Measurements from ENCODE around the gene EPHA8. TPM values are rescaled to one million over a fixed set of nuclear protein-coding genes. Genes with fewer than 3 reads are reported as not detected.

EPHA8 gene
- total and polyA plus RNA-seq, 2 of the 4 experiments (the other 2 are of a cell fraction) = not detected

DNA sequence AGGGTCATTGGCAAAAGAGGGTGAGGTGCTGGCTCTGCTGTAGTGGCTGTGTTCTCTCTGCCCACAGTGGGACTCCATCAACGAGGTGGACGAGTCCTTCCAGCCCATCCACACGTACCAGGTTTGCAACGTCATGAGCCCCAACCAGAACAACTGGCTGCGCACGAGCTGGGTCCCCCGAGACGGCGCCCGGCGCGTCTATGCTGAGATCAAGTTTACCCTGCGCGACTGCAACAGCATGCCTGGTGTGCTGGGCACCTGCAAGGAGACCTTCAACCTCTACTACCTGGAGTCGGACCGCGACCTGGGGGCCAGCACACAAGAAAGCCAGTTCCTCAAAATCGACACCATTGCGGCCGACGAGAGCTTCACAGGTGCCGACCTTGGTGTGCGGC is 12.9 kb downstream of the EPHA8 start:
- no peaks in the 10 kb centered on the region for H3K79me1 ChIP-seq (ENCODE audit: low read depth in 1 of 2, low read length in 2 of 2)
- no peaks in the 10 kb centered on the region; the same call in 1 of the 2 replicates for H3K9me1 ChIP-seq (ENCODE audit: insufficient read depth, low read length)
- BruUV-seq (replicated peaks) = no TSS peak
- no peak overlapping the region for H2AFZ ChIP-seq (replicated peaks; ENCODE audit: low read length, poor library complexity)
- TF ChIP-seq MAZ (IDR thresholded peaks at IDR 0.05; ENCODE audit: borderline replicate concordance, low read depth, low read length) (no peak), USF2 (IDR thresholded peaks at IDR 0.05; ENCODE audit: low read depth, low read length) (no peak), FOS (IDR thresholded peaks at IDR 0.05; ENCODE audit: low read depth, low read length) (no peak), NFE2L2 (IDR thresholded peaks at IDR 0.05; ENCODE audit: low read depth, low read length) (no peak), RAD21 (IDR thresholded peaks at IDR 0.05; ENCODE audit: low read length) (no peak), POLR2A (IDR thresholded peaks at IDR 0.05; ENCODE audit: low read depth, low read length) (no peak), CHD1 (IDR thresholded peaks at IDR 0.05; ENCODE audit: low read depth, low read length) (no peak), RFX5 (IDR thresholded peaks at IDR 0.05; ENCODE audit: low read depth, low read length) (no peak), BHLHE40 (IDR thresholded peaks at IDR 0.05; ENCODE audit: low read depth, low read length) (no peak), RCOR1 (IDR thresholded peaks at IDR 0.05; ENCODE audit: insufficient replicate concordance, low read length) (no peak), MAFK (IDR thresholded peaks at IDR 0.05; ENCODE audit: low read depth, low read length) (no peak), SMC3 (IDR thresholded peaks at IDR 0.05; ENCODE audit: low read depth, low read length) (no peak), CEBPB (IDR thresholded peaks at IDR 0.05; ENCODE audit: low read depth, low read length) (no peak), MXI1 (IDR thresholded peaks at IDR 0.05; ENCODE audit: borderline replicate concordance, low read depth, low read length) (no peak), ELK1 (IDR thresholded peaks at IDR 0.05; ENCODE audit: borderline replicate concordance, low read depth, low read length) (no peak)
- TF ChIP-seq, protein P1, sequence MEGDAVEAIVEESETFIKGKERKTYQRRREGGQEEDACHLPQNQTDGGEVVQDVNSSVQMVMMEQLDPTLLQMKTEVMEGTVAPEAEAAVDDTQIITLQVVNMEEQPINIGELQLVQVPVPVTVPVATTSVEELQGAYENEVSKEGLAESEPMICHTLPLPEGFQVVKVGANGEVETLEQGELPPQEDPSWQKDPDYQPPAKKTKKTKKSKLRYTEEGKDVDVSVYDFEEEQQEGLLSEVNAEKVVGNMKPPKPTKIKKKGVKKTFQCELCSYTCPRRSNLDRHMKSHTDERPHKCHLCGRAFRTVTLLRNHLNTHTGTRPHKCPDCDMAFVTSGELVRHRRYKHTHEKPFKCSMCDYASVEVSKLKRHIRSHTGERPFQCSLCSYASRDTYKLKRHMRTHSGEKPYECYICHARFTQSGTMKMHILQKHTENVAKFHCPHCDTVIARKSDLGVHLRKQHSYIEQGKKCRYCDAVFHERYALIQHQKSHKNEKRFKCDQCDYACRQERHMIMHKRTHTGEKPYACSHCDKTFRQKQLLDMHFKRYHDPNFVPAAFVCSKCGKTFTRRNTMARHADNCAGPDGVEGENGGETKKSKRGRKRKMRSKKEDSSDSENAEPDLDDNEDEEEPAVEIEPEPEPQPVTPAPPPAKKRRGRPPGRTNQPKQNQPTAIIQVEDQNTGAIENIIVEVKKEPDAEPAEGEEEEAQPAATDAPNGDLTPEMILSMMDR (conservative IDR thresholded peaks at IDR 0.05; ENCODE audit: low read depth, low read length) = no peak
- H4K91ac ChIP-seq (ENCODE audit: insufficient read depth, low read depth, low read length) = no peak overlapping the region
- no peaks in the 10 kb centered on the region for H4K20me1 ChIP-seq (ENCODE audit: insufficient read depth, low read length)
- H3K36me3 ChIP-seq (ENCODE audit: control insufficient read depth, insufficient read depth, low read length) = no peaks in the 10 kb centered on the region
- no peak overlapping the region for H3K4ac ChIP-seq (ENCODE audit: low read depth, low read length)
- no peak overlapping the region for H2BK120ac ChIP-seq (ENCODE audit: low read depth, low read length)
- in situ Hi-C loops (cut with MboI; ENCODE audit: low sequenced_read_pairs) = no loop called here
- no peak overlapping the region for H2BK20ac ChIP-seq (ENCODE audit: low read depth, low read length)
- peaks cover 40% of the 10 kb centered on the region for H3K27me3 ChIP-seq (ENCODE audit: control insufficient read depth, insufficient read depth, low read length)
- no peak overlapping the region for H3K18ac ChIP-seq (ENCODE audit: low read depth, low read length)
- no peak overlapping the region for H4K5ac ChIP-seq (ENCODE audit: low read depth, low read length)
- H3K4me1 ChIP-seq (ENCODE audit: control insufficient read depth, insufficient read depth, low read length) = no peaks in the 10 kb centered on the region
- ATAC-seq (ENCODE audit: low read depth) (no peak), DNase-seq (no peak)
- POLR2A ChIA-PET (ENCODE audit: unreplicated experiment) = interaction anchor here (0.8 kb wide), 1 partner anchor 14 kb away, joined by 3 read pairs; no protein-coding TSS in a partner anchor
- H2BK15ac ChIP-seq (ENCODE audit: low read depth, low read length) = no peak overlapping the region
- intact Hi-C loops (cut with micrococcal nuclease) = no loop called here
- H3K4me3 ChIP-seq (ENCODE audit: insufficient read depth, low read depth, low read length) = no peak overlapping the region
- 87% methylated on average over 21 of the region's 23 CpGs; no CpG with 5 or more reads in 1 of the 2 experiments for WGBS, 2 experiments (ENCODE audit: extremely low coverage in 2 of 2, insufficient read length in 1 of 2)
- no peak overlapping the region for H3K14ac ChIP-seq (replicated peaks; ENCODE audit: low read depth, low read length)
- H4K8ac ChIP-seq (ENCODE audit: low read depth in 2 of 2, low read length in 2 of 2) = no peak overlapping the region
- dilution Hi-C loops (cut with HindIII; ENCODE audit: low sequenced_read_pairs, unreplicated experiment) = no loop called here
- H3K27ac ChIP-seq (ENCODE audit: insufficient read depth, low read length) = no peak overlapping the region
- no peak overlapping the region for H2AK9ac ChIP-seq (replicated peaks; ENCODE audit: low read depth, low read length, poor library complexity)
- H2AK5ac ChIP-seq (ENCODE audit: low read depth, low read length) = no peak overlapping the region
- H2BK5ac ChIP-seq (ENCODE audit: low read depth, low read length, poor library complexity, severe bottlenecking) = no peak overlapping the region
- no peak overlapping the region for H3K56ac ChIP-seq (ENCODE audit: extremely low read depth, insufficient read depth, low read length)
- H3K9ac ChIP-seq (ENCODE audit: low read depth, low read length) = no peak overlapping the region
- no peak overlapping the region for H3K23ac ChIP-seq (ENCODE audit: low read depth, low read length)
- H3K4me2 ChIP-seq (ENCODE audit: low read depth, low read length) = no peak overlapping the region
- CTCF ChIA-PET = no interaction called here
- H3K9me3 ChIP-seq (ENCODE audit: control insufficient read depth, insufficient read depth, low read length) = no peaks in the 10 kb centered on the region
